Measurements from ENCODE around the gene TRPV6. TPM values are rescaled to one million over a fixed set of nuclear protein-coding genes. Genes with fewer than 3 reads are reported as not detected.

Gene TRPV6
- total RNA-seq, 6 experiments from 2014 or later, result not detected

DNA sequence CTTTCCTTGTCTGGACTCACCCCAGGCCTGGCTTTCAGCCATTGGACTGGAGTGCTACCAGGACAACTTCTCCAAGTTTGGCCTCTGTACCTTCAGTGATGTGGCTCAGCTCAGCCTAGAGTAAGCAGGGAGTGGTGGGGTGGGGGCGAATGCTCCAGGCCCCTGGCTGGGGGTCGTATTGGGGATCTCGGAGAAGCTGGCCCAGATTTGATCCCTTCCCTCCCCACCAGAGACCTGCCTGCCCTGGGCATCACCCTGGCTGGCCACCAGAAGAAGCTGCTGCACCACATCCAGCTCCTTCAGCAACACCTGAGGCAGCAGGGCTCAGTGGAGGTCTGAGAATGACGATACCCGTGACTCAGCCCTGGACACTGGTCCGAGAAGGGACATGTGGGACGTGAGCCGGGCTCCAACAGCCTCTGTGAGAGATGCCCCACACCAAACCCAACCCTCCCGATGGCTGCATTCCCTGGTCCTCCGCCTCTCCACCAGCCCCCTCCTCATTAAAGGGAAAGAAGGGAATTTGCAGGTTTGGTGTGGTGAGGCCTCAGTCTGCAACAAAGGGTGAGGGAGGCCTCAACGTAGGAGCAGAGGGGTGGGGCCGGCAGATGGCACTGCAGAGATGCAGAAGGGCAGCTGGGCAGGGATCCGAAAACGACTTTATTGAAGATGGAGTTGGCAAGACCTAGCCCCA, 14.8 kb downstream of the TRPV6 start:
- no peak overlapping the region for H3K4me3 Mint-ChIP-seq
- no peaks in the 10 kb centered on the region for H3K36me3 Mint-ChIP-seq (ENCODE audit: low read depth)
- TF ChIP-seq, protein P1, sequence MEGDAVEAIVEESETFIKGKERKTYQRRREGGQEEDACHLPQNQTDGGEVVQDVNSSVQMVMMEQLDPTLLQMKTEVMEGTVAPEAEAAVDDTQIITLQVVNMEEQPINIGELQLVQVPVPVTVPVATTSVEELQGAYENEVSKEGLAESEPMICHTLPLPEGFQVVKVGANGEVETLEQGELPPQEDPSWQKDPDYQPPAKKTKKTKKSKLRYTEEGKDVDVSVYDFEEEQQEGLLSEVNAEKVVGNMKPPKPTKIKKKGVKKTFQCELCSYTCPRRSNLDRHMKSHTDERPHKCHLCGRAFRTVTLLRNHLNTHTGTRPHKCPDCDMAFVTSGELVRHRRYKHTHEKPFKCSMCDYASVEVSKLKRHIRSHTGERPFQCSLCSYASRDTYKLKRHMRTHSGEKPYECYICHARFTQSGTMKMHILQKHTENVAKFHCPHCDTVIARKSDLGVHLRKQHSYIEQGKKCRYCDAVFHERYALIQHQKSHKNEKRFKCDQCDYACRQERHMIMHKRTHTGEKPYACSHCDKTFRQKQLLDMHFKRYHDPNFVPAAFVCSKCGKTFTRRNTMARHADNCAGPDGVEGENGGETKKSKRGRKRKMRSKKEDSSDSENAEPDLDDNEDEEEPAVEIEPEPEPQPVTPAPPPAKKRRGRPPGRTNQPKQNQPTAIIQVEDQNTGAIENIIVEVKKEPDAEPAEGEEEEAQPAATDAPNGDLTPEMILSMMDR (IDR thresholded peaks at IDR 0.05), result no peak
- H3K4me1 Mint-ChIP-seq (ENCODE audit: low read depth), result no peaks in the 10 kb centered on the region
- H3K27me3 Mint-ChIP-seq (ENCODE audit: insufficient read depth), result peaks cover 16% of the 10 kb centered on the region
- DNase-seq, result no peak
- H3K9me3 Mint-ChIP-seq, result no peaks in the 10 kb centered on the region
- no peak overlapping the region for H3K27ac Mint-ChIP-seq

DNA sequence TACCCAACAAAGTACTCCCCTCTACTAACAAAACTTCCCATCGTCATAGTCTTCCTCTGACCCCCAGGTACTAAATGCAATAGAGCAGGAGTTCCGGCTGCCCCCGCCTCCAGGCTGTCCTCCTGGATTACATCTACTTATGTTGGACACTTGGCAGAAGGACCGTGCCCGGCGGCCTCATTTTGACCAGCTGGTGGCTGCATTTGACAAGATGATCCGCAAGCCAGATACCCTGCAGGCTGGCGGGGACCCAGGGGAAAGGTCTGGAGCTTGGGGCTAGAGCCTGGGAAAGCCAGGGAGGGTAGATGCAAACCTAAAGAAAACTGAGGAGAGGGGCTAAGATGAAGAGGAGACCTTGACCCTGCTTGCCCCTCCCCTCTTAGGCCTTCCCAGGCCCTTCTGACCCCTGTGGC, 15.4 kb downstream of the TRPV6 start:
- H3K27ac Mint-ChIP-seq, result no peak overlapping the region
- H3K36me3 Mint-ChIP-seq (ENCODE audit: low read depth), result no peaks in the 10 kb centered on the region
- DNase-seq, result no peak
- no peak overlapping the region for H3K4me3 Mint-ChIP-seq
- H3K9me3 Mint-ChIP-seq, result no peaks in the 10 kb centered on the region
- peaks cover 14% of the 10 kb centered on the region for H3K27me3 Mint-ChIP-seq (ENCODE audit: insufficient read depth)
- H3K4me1 Mint-ChIP-seq (ENCODE audit: low read depth), result no peaks in the 10 kb centered on the region
- TF ChIP-seq, protein P1 (IDR thresholded peaks at IDR 0.05), result no peak

DNA sequence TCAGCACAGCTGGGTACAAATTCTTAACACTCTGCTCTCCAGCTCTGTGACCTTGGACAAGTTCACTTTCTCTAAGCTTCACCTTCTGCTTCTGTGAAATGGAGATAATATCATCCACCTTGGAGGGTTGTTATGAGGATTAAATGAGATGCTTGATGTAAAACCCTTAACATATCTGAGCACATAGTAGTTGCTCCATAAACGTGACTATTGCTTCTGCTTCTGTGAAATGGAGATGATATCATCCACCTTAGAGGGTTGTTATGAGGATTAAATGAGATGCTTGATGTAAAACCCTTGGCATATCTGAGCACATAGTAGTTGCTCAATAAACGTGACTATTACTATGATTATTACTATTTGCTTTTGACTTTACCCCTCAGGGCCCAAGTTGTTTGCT, 16.1 kb downstream of the TRPV6 start:
- peaks cover 17% of the 10 kb centered on the region for H3K27me3 Mint-ChIP-seq (ENCODE audit: insufficient read depth)
- H3K9me3 Mint-ChIP-seq, result no peaks in the 10 kb centered on the region
- DNase-seq, result no peak
- no peak overlapping the region for H3K27ac Mint-ChIP-seq
- no peaks in the 10 kb centered on the region for H3K36me3 Mint-ChIP-seq (ENCODE audit: low read depth)
- no peaks in the 10 kb centered on the region for H3K4me1 Mint-ChIP-seq (ENCODE audit: low read depth)
- TF ChIP-seq, protein P1 (IDR thresholded peaks at IDR 0.05), result no peak
- no peak overlapping the region for H3K4me3 Mint-ChIP-seq

DNA sequence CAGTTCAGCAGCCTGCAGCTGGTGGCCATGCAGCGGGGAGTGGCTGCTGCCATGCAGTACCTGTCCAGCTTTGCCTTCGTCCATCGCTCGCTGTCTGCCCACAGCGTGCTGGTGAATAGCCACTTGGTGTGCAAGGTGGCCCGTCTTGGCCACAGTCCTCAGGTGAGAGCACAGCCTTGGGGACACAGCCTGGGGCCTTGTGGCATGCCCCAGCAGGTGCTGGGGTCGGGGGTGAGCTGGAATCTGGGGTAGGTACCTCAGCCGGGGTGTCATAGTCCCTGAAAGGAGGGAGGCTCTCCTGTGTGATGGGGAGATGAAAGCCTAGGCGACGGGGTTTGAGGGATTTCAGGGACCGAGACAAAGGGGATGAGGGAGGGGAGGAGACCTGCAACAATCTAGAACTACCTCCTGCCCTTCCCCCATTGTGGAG, 16.5 kb downstream of the TRPV6 start:
- Mint-ChIP-seq H3K27ac (no peak overlapping the region), H3K4me3 (no peak overlapping the region), H3K4me1 (ENCODE audit: low read depth) (no peaks in the 10 kb centered on the region), H3K36me3 (ENCODE audit: low read depth) (no peaks in the 10 kb centered on the region), H3K9me3 (no peaks in the 10 kb centered on the region), H3K27me3 (ENCODE audit: insufficient read depth) (peaks cover 18% of the 10 kb centered on the region)
- DNase-seq, result no peak
- TF ChIP-seq, protein P1 (IDR thresholded peaks at IDR 0.05), result no peak

DNA sequence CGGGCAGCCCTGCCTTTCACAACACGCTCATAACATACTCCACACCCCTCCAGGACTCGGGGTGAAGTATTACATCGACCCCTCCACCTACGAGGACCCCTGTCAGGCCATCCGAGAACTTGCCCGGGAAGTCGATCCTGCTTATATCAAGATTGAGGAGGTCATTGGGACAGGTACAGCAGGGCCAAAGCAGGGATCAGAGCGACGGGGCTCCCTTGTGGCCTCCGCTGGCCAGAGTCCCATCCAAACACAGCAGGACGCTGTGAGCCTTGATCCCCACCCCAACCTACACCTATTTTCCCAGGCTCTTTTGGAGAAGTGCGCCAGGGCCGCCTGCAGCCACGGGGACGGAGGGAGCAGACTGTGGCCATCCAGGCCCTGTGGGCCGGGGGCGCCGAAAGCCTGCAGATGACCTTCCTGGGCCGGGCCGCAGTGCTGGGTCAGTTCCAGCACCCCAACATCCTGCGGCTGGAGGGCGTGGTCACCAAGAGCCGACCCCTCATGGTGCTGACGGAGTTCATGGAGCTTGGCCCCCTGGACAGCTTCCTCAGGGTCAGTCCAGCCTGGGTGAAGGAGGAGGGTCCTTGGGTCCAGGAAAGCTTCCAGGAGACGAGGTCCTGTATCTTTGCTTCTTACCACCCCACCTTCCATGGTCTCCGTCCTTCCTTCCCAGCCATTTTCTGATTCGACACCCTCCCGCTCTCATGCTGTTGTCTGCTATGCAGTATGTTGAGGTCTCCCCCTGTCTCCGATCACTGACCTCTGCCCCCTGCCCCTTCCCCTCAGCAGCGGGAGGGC, 17.2 kb downstream of the TRPV6 start:
- DNase-seq, result no peak
- H3K27me3 Mint-ChIP-seq (ENCODE audit: insufficient read depth), result peaks cover 16% of the 10 kb centered on the region
- no peaks in the 10 kb centered on the region for H3K4me1 Mint-ChIP-seq (ENCODE audit: low read depth)
- H3K4me3 Mint-ChIP-seq, result no peak overlapping the region
- H3K9me3 Mint-ChIP-seq, result no peaks in the 10 kb centered on the region
- no peak overlapping the region for H3K27ac Mint-ChIP-seq
- TF ChIP-seq, protein P1 (IDR thresholded peaks at IDR 0.05), result no peak
- no peaks in the 10 kb centered on the region for H3K36me3 Mint-ChIP-seq (ENCODE audit: low read depth)
